HEK293T (cell line): ENCODE measurements around the gene SLC6A13.

Experiments used
- CTCF ChIA-PET: fragments of 350-600 bp; formaldehyde crosslinking; extraction: SDS; loops from one replicate; lab custom pipeline; 2021; ENCODE audit warnings: antibody characterized with exemption, inconsistent platforms; lab: Yijun Ruan, JAX
- POLR2A ChIA-PET: fragments of 350-600 bp; formaldehyde crosslinking; extraction: SDS; loops from one replicate; lab custom pipeline; 2020; ENCODE audit warnings: antibody characterized with exemption, inconsistent platforms; lab: Yijun Ruan, JAX
- DNase-seq: peaks from one replicate; pipeline ENCODE4 v3.0.0; 2012; ENCODE audit warnings: mixed read lengths; ENCODE audit errors: extremely low spot score
- ARNT ChIP-seq: fragments of 450-650 bp; IDR thresholded peaks from 2 replicates; pipeline ENCODE4 v1.6.1; 2017; ENCODE audit warnings: mild to moderate bottlenecking
- BHLHE40 ChIP-seq: fragments of 450-650 bp; IDR thresholded peaks from 2 replicates; pipeline ENCODE4 v1.6.1; 2016; ENCODE audit warnings: mild to moderate bottlenecking, moderate library complexity, borderline replicate concordance
- CTBP1 ChIP-seq: fragments of 450-650 bp; IDR thresholded peaks from 2 replicates; pipeline ENCODE4 v1.6.1; 2016; ENCODE audit warnings: borderline replicate concordance
- ELF4 ChIP-seq: fragments of 450-650 bp; IDR thresholded peaks from 2 replicates; pipeline ENCODE4 v1.6.1; 2017; ENCODE audit warnings: antibody characterized with exemption
- FOXA1 ChIP-seq: fragments of 450-650 bp; IDR thresholded peaks from 2 replicates; pipeline ENCODE4 v1.6.1; 2016; ENCODE audit warnings: mild to moderate bottlenecking
- FOXK2 ChIP-seq: fragments of 450-650 bp; IDR thresholded peaks from 2 replicates; pipeline ENCODE4 v1.6.1; 2016; ENCODE audit warnings: mild to moderate bottlenecking
- FOXM1 ChIP-seq: fragments of 450-650 bp; IDR thresholded peaks from 2 replicates; pipeline ENCODE4 v1.6.1; 2017; ENCODE audit warnings: mild to moderate bottlenecking, borderline replicate concordance
- HDGF ChIP-seq: fragments of 450-650 bp; IDR thresholded peaks from 2 replicates; pipeline ENCODE4 v1.6.1; 2017; ENCODE audit warnings: antibody characterized with exemption, borderline replicate concordance
- L3MBTL2 ChIP-seq: fragments of 450-650 bp; conservative IDR thresholded peaks from 2 replicates; pipeline ENCODE4 v1.6.1; 2016; ENCODE audit warnings: mild to moderate bottlenecking
- LEF1 ChIP-seq: fragments of 450-650 bp; IDR thresholded peaks from 2 replicates; pipeline ENCODE4 v1.6.1; 2017; ENCODE audit warnings: mild to moderate bottlenecking, borderline replicate concordance
- NFRKB ChIP-seq: fragments of 450-650 bp; IDR thresholded peaks from 2 replicates; pipeline ENCODE4 v1.6.1; 2016; ENCODE audit warnings: mild to moderate bottlenecking, moderate library complexity
- PKNOX1 ChIP-seq: fragments of 450-650 bp; IDR thresholded peaks from 2 replicates; pipeline ENCODE4 v1.6.1; 2016
- SP1 ChIP-seq: fragments of 450-650 bp; IDR thresholded peaks from 2 replicates; pipeline ENCODE4 v1.6.1; 2017
- SUZ12 ChIP-seq: fragments of 450-650 bp; IDR thresholded peaks from 2 replicates; pipeline ENCODE4 v1.6.1; 2016; ENCODE audit warnings: mild to moderate bottlenecking
- TARDBP ChIP-seq: fragments of 450-650 bp; IDR thresholded peaks from 2 replicates; pipeline ENCODE4 v1.6.1; 2016
- ZNF384 ChIP-seq: fragments of 450-650 bp; IDR thresholded peaks from 2 replicates; pipeline ENCODE4 v1.6.1; 2016

The SLC6A13 gene

GRCh38 chr12:214003-214741 is 48.5 kb downstream of the SLC6A13 start, which contains the start of gene SLC6A12:
Gene SLC6A12 (minus strand): TSS chr12:214157. CDS start chr12:209986, 4,171 bp downstream.
- DNase-seq: no peak
- CTCF ChIA-PET: no interaction called here
- POLR2A ChIA-PET: no interaction called here
- TF ChIP-seq FOXK2 (no peak), ARNT (no peak)

- no peak for TF ChIP-seq L3MBTL2
- TF ChIP-seq ELF4: no peak
- no peak for TF ChIP-seq HDGF
- TF ChIP-seq NFRKB: no peak
- no peak for TF ChIP-seq LEF1
- no peak for TF ChIP-seq CTBP1
- no peak for TF ChIP-seq FOXA1
- no peak for TF ChIP-seq PKNOX1
- no peak for TF ChIP-seq ZNF384
- no peak for TF ChIP-seq SUZ12
- no peak for TF ChIP-seq SP1
- TF ChIP-seq BHLHE40: no peak
- no peak for TF ChIP-seq FOXM1
- TF ChIP-seq TARDBP: no peak
- DNase-seq: no peak
- POLR2A ChIA-PET: interaction anchor here (0.9 kb wide), 1 partner anchor 52 kb away, joined by 3 read pairs; no protein-coding TSS in a partner anchor
- CTCF ChIA-PET: no interaction called here
These were observed 49.1 kb downstream of the SLC6A13 start for GRCh38 chr12:213527-213932.

GRCh38 chr12:212715-213526 is 49.7 kb downstream of the SLC6A13 start:
- ChIA-PET POLR2A (interaction anchor here (0.9 kb wide), 1 partner anchor 51 kb away, joined by 3 read pairs; no protein-coding TSS in a partner anchor), CTCF (no interaction called here)
- TF ChIP-seq NFRKB: no peak
- TF ChIP-seq FOXM1: no peak
- no peak for TF ChIP-seq ELF4
- TF ChIP-seq ARNT: no peak
- TF ChIP-seq LEF1: no peak
- no peak for TF ChIP-seq ZNF384
- no peak for TF ChIP-seq FOXA1
- no peak for TF ChIP-seq SP1
- TF ChIP-seq TARDBP: no peak
- no peak for TF ChIP-seq L3MBTL2
- no peak for TF ChIP-seq HDGF
- no peak for TF ChIP-seq PKNOX1
- no peak for TF ChIP-seq SUZ12
- TF ChIP-seq BHLHE40: no peak
- no peak for TF ChIP-seq CTBP1
- no peak for DNase-seq

GRCh38 chr12:212415-212714 is 50.3 kb downstream of the SLC6A13 start:
- DNase-seq: no peak
- CTCF ChIA-PET: no interaction called here
- TF ChIP-seq PKNOX1 (no peak), FOXA1 (no peak), TARDBP (no peak), SP1 (no peak), HDGF (no peak), FOXM1 (no peak), LEF1 (no peak), NFRKB (no peak), BHLHE40 (no peak), FOXK2 (no peak), ARNT (no peak), ELF4 (no peak), CTBP1 (no peak), ZNF384 (no peak), L3MBTL2 (no peak), SUZ12 (no peak)
- POLR2A ChIA-PET: interaction anchor here (0.9 kb wide), 1 partner anchor 51 kb away, joined by 3 read pairs; no protein-coding TSS in a partner anchor

- no peak for TF ChIP-seq SUZ12
- TF ChIP-seq BHLHE40: no peak
- no peak for TF ChIP-seq FOXK2
- no peak for TF ChIP-seq L3MBTL2
- no peak for TF ChIP-seq NFRKB
- no peak for TF ChIP-seq ELF4
- TF ChIP-seq HDGF: no peak
- TF ChIP-seq FOXA1: no peak
- no peak for TF ChIP-seq FOXM1
- CTCF ChIA-PET: interaction anchor here (0.9 kb wide), 1 partner anchor 8 kb away, joined by 4 read pairs; no protein-coding TSS in a partner anchor
- POLR2A ChIA-PET: no interaction called here
- no peak for DNase-seq
These were observed 50.8 kb downstream of the SLC6A13 start for GRCh38 chr12:211639-212414.
